WI38 (cell line): ENCODE results near the gene ZFYVE28.

Source experiments
- H3K4me3 ChIP-seq: 2 replicates; pipeline ENCODE4 v1.5.1; 2011; ENCODE audit warnings: low read depth, mild to moderate bottlenecking, control low read depth, low read length
- CTCF ChIP-seq: IDR thresholded peaks from 2 replicates; pipeline ENCODE4 v1.5.1; 2012; ENCODE audit warnings: low read depth, mild to moderate bottlenecking, control low read depth, low read length

Gene ZFYVE28

GRCh38 chr4:2289955-2290333 is 128.5 kb downstream of the ZFYVE28 start:
- TF ChIP-seq CTCF = no peak
- H3K4me3 ChIP-seq = no peak overlapping the region

GRCh38 chr4:2289311-2289954 is 129.0 kb downstream of the ZFYVE28 start:
- TF ChIP-seq CTCF = no peak
- no peak overlapping the region for H3K4me3 ChIP-seq

- no peak for TF ChIP-seq CTCF
- no peak overlapping the region for H3K4me3 ChIP-seq
Measured at GRCh38 chr4:2288051-2288541, 130.3 kb downstream of the ZFYVE28 start.

GRCh38 chr4:2287594-2287915 is 130.9 kb downstream of the ZFYVE28 start:
- no peak for TF ChIP-seq CTCF
- H3K4me3 ChIP-seq = no peak overlapping the region

- no peak for TF ChIP-seq CTCF
- no peak overlapping the region for H3K4me3 ChIP-seq
Measured at GRCh38 chr4:2286904-2287593, 131.4 kb downstream of the ZFYVE28 start.

- TF ChIP-seq CTCF = no peak
- no peak overlapping the region for H3K4me3 ChIP-seq
Measured at GRCh38 chr4:2285613-2286381, 132.6 kb downstream of the ZFYVE28 start.
